HCT116 (cell line): ENCODE data around the gene CABYR. TPM values are rescaled to one million over a fixed set of nuclear protein-coding genes. Genes with fewer than 3 reads are reported as not detected.

Experiments used
- ATAC-seq: fragments of 200-7000 bp; cut with Tn5 transposase; 2 replicates; pipeline ENCODE4 v1.9.1; 2020; ENCODE audit warnings: mild to moderate bottlenecking, moderate library complexity
- BruUV-seq: library from RNA; stranded (reverse); fragments of 400-500 nt; replicated peaks from 2 replicates; lab custom pipeline; 2021; lab: Mats Ljungman, UMichigan
- CTCF ChIA-PET: fragments of 300-600 bp; sonication (Branson Sonifier 250); formaldehyde crosslinking; loops from one replicate; lab custom pipeline; 2021; ENCODE audit warnings: antibody characterized with exemption; lab: Charles Lee
- POLR2A ChIA-PET: fragments of 300-600, 350-600 bp; sonication (Branson Sonifier 250); formaldehyde crosslinking; loops from one replicate; lab custom pipeline; 2021; ENCODE audit warnings: antibody characterized with exemption; lab: Charles Lee
- RAD21 ChIA-PET, 2 experiments: fragments of 300-600 bp; sonication (Branson Sonifier 250); formaldehyde crosslinking; loops; one replicate each; lab custom pipeline; 2023; ENCODE audit warnings: low total read pairs in 2 of 2; ENCODE audit not compliant: uncharacterized antibody in 2 of 2, unreplicated experiment in 2 of 2, low non-redundant PET in 1 of 2; lab: Charles Lee
- DNase-seq: peaks from one replicate; pipeline ENCODE4 v3.0.0-alpha.2; 2010; ENCODE audit warnings: low read depth, low spot score
- H2AFZ ChIP-seq: fragments of 200-600 bp; shearing (Covaris generic), sonication (generic); 2 replicates; pipeline ENCODE4 v1.6.1; 2017; ENCODE audit warnings: low read depth, mixed run types, mixed read lengths, antibody characterized with exemption, low read length; ENCODE audit not compliant: poor library complexity, severe bottlenecking
- H3K27ac ChIP-seq: 2 replicates; pipeline ENCODE4 v1.5.1; 2012; ENCODE audit warnings: low read depth, low read length
- H3K27me3 ChIP-seq: fragments of 200-600 bp; sonication (generic); 2 replicates; pipeline ENCODE4 v1.6.1; 2016; ENCODE audit warnings: mixed run types, low read length, mixed read lengths; ENCODE audit not compliant: insufficient read depth
- H3K36me3 ChIP-seq, 2 experiments: fragments of 200-500 bp in 1 of 2; fragments of 200-600 bp in 1 of 2; sonication (Bioruptor generic) in 1 of 2; sonication (generic) in 1 of 2; 2 replicates each; pipeline versions ENCODE4 v1.5.1 to v1.6.1; 2014 to 2016; ENCODE audit warnings: low read length in 2 of 2, inconsistent platforms in 1 of 2, mixed read lengths in 1 of 2, mixed run types in 1 of 2; ENCODE audit not compliant: insufficient read depth in 2 of 2, control insufficient read depth in 1 of 2
- H3K4me1 ChIP-seq, 2 experiments: fragments of 200-600 bp in 1 of 2; sonication (generic) in 1 of 2; 2 replicates each; pipeline versions ENCODE4 v1.5.1 to v1.6.1; 2012 to 2017; ENCODE audit warnings: low read length in 2 of 2, inconsistent platforms in 1 of 2, mild to moderate bottlenecking in 1 of 2, mixed read lengths in 1 of 2, mixed run types in 1 of 2, moderate library complexity in 1 of 2; ENCODE audit not compliant: insufficient read depth in 2 of 2, control insufficient read depth in 1 of 2
- H3K4me2 ChIP-seq: fragments of 200-600 bp; sonication (generic); 2 replicates; pipeline ENCODE4 v1.6.1; 2017; ENCODE audit warnings: mixed run types, low read length, mixed read lengths
- H3K4me3 ChIP-seq, 2 experiments: fragments of 200-600 bp in 1 of 2; sonication (generic) in 1 of 2; replicated peaks in 1 of 2; 2 replicates each; pipeline ENCODE4 v1.5.1; 2011 to 2016; ENCODE audit warnings: low read length in 2 of 2, control low read depth in 1 of 2, low read depth in 1 of 2, mild to moderate bottlenecking in 1 of 2, mixed read lengths in 1 of 2, mixed run types in 1 of 2
- H3K79me2 ChIP-seq: fragments of 200-600 bp; sonication (generic); 2 replicates; pipeline ENCODE4 v1.6.1; 2017; ENCODE audit warnings: mild to moderate bottlenecking, mixed run types, low read length, moderate library complexity, mixed read lengths; ENCODE audit not compliant: insufficient read depth
- H3K9ac ChIP-seq: fragments of 200-600 bp; sonication (generic); 2 replicates; pipeline ENCODE4 v1.6.1; 2016; ENCODE audit warnings: low read length, mixed read lengths
- H3K9me2 ChIP-seq: fragments of 200-600 bp; sonication (generic), shearing (Covaris generic); 2 replicates; pipeline ENCODE4 v1.6.1; 2017; ENCODE audit warnings: mixed run types, mild to moderate bottlenecking, moderate library complexity; ENCODE audit not compliant: insufficient read depth
- H3K9me3 ChIP-seq, 2 experiments: fragments of 200-500 bp in 1 of 2; fragments of 200-600 bp in 1 of 2; sonication (Bioruptor generic) in 1 of 2; sonication (generic) in 1 of 2; 2 replicates each; pipeline ENCODE4 v1.6.1; 2014 to 2017; ENCODE audit warnings: low read length in 2 of 2, mixed read lengths in 2 of 2, inconsistent platforms in 1 of 2, low read depth in 1 of 2, mild to moderate bottlenecking in 1 of 2, mixed run types in 1 of 2, moderate library complexity in 1 of 2; ENCODE audit not compliant: control insufficient read depth in 1 of 2, insufficient read depth in 1 of 2
- H4K20me1 ChIP-seq: fragments of 200-600 bp; sonication (generic), shearing (Covaris generic); 2 replicates; pipeline ENCODE4 v1.6.1; 2017; ENCODE audit warnings: mixed run types, mild to moderate bottlenecking, moderate library complexity; ENCODE audit not compliant: insufficient read depth
- CEBPB ChIP-seq: IDR thresholded peaks from 2 replicates; pipeline ENCODE4 v1.6.1; 2012; ENCODE audit warnings: low read depth
- POLR2A ChIP-seq: IDR thresholded peaks from 2 replicates; pipeline ENCODE4 v1.7.0; 2011; ENCODE audit warnings: borderline replicate concordance; ENCODE audit not compliant: insufficient read depth, insufficient read length; ENCODE audit errors: extremely low read depth
- POLR2AphosphoS5 ChIP-seq: IDR thresholded peaks from 2 replicates; pipeline ENCODE4 v1.6.1; 2011; ENCODE audit warnings: mild to moderate bottlenecking, low read depth, low read length, moderate library complexity
- RAD21 ChIP-seq: IDR thresholded peaks from 2 replicates; pipeline ENCODE4 v1.6.1; 2012; ENCODE audit warnings: low read depth, mild to moderate bottlenecking
- REST ChIP-seq: IDR thresholded peaks from 2 replicates; pipeline ENCODE4 v1.6.1; 2012; ENCODE audit warnings: low read depth
- TCF7L2 ChIP-seq: IDR thresholded peaks from 2 replicates; pipeline ENCODE4 v1.7.0; 2011; ENCODE audit warnings: borderline replicate concordance, inconsistent platforms; ENCODE audit not compliant: insufficient read depth, insufficient read length; ENCODE audit errors: extremely low read depth
- YY1 ChIP-seq: IDR thresholded peaks from 2 replicates; pipeline ENCODE4 v1.6.1; 2011; ENCODE audit warnings: low read length, low read depth, moderate library complexity, mild to moderate bottlenecking; ENCODE audit not compliant: insufficient replicate concordance; ENCODE audit errors: extremely low read depth
- ZFX ChIP-seq: fragments of 450-650 bp; IDR thresholded peaks from 2 replicates; pipeline ENCODE4 v1.6.1; 2017
- intact Hi-C: fragments of 100-400 bp; cut with micrococcal nuclease; formaldehyde crosslinking; loops from 2 replicates; pipeline ENCODE4 v1.10.0; 2022
- total RNA-seq: library from RNA; stranded (reverse); gene quantifications from one replicate; pipeline ENCODE4 v1.2.1, GENCODE V29; 2021; ENCODE audit not compliant: unreplicated experiment
- TF ChIP-seq, protein P1 (sequence below): IDR thresholded peaks from 2 replicates; pipeline ENCODE4 v1.6.1; 2012

The CABYR gene
- total RNA-seq, 1 experiment from 2014 or later = not detected

GRCh38 chr18:24157855-24158254 lies 19.0 kb downstream of the CABYR start (continued):
- TF ChIP-seq REST (no peak), YY1 (no peak), POLR2AphosphoS5 (no peak), ZFX (no peak), RAD21 (no peak), TCF7L2 (no peak)

- no peak for ATAC-seq
- H3K9me3 ChIP-seq = no peaks in the 10 kb centered on the region
- no peak for DNase-seq
- H3K9ac ChIP-seq = no peak overlapping the region
- CTCF ChIA-PET = no interaction called here
- H2AFZ ChIP-seq = no peak overlapping the region
- H3K4me2 ChIP-seq = no peak overlapping the region
- no peak overlapping the region for H3K4me3 ChIP-seq
- H4K20me1 ChIP-seq = no peaks in the 10 kb centered on the region
- no peak overlapping the region for H3K27ac ChIP-seq
- POLR2A ChIA-PET = no interaction called here
- RAD21 ChIA-PET = no interaction called here
- no peaks in the 10 kb centered on the region for H3K9me2 ChIP-seq
- TF ChIP-seq YY1 (no peak), RAD21 (no peak), CEBPB (no peak), POLR2A (no peak)
- TF ChIP-seq, protein P1, sequence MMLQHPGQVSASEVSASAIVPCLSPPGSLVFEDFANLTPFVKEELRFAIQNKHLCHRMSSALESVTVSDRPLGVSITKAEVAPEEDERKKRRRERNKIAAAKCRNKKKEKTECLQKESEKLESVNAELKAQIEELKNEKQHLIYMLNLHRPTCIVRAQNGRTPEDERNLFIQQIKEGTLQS = no peak
- TF ChIP-seq, all 23 proteins: peak for 0
- intact Hi-C loops = no loop called here
- Histone ChIP-seq H3K36me3 (peaks cover 0 to 2% of the 10 kb centered on the region in 2 experiments; a peak in 2 of 4 replicates), H3K79me2 (no peaks in the 10 kb centered on the region), H3K27me3 (no peaks in the 10 kb centered on the region), H3K4me1 (peaks cover 7% of the 10 kb centered on the region in 2 experiments; a peak in 3 of 4 replicates)
- no TSS peak for BruUV-seq
These were observed 21.2 kb downstream of the CABYR start for GRCh38 chr18:24160086-24160485.
